ENCODE results near the gene MACF1. TPM values are rescaled to one million over a fixed set of nuclear protein-coding genes. Genes with fewer than 3 reads are reported as not detected.

Gene MACF1
- total RNA-seq, 4 donors from 2014 or later: 210 to 602 (median 573) TPM

DNA sequence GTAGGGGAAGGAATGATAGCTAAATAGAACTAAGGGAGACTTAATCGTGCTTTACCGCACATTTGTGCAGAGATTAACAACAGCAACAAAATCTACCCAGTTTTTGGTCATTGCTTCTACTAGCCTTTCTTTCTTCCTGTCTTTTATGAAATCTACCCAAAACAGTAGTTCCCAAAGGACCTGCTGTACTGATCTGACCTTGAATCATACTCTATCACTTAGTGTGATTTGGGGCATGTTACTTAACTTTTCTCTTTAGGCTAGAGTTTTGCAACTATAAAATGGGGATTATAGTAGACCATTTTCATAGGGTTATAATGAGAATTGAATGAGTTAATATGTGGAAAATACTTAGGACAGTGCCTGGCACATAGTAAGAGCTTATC is 30.5 kb upstream of the MACF1 start:
- no peak for TF ChIP-seq POLR2A (IDR thresholded peaks at IDR 0.05)
- TF ChIP-seq, protein P1, sequence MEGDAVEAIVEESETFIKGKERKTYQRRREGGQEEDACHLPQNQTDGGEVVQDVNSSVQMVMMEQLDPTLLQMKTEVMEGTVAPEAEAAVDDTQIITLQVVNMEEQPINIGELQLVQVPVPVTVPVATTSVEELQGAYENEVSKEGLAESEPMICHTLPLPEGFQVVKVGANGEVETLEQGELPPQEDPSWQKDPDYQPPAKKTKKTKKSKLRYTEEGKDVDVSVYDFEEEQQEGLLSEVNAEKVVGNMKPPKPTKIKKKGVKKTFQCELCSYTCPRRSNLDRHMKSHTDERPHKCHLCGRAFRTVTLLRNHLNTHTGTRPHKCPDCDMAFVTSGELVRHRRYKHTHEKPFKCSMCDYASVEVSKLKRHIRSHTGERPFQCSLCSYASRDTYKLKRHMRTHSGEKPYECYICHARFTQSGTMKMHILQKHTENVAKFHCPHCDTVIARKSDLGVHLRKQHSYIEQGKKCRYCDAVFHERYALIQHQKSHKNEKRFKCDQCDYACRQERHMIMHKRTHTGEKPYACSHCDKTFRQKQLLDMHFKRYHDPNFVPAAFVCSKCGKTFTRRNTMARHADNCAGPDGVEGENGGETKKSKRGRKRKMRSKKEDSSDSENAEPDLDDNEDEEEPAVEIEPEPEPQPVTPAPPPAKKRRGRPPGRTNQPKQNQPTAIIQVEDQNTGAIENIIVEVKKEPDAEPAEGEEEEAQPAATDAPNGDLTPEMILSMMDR (IDR thresholded peaks at IDR 0.05): no peak
- H3K27me3 ChIP-seq: no peaks in the 10 kb centered on the region
- peaks cover 14 to 28% of the 10 kb centered on the region in 2 donors for H3K4me1 ChIP-seq
- H3K36me3 ChIP-seq: no peaks in the 10 kb centered on the region
- H3K9me3 ChIP-seq: no peaks in the 10 kb centered on the region
- no peak for DNase-seq
- H3K4me3 ChIP-seq: no peak overlapping the region
- H3K27ac ChIP-seq: peak overlapping the region; percentile 67 to 85
- intact Hi-C loops (cut with DNase I; ENCODE audit: low total_unique reads): no loop called here

DNA sequence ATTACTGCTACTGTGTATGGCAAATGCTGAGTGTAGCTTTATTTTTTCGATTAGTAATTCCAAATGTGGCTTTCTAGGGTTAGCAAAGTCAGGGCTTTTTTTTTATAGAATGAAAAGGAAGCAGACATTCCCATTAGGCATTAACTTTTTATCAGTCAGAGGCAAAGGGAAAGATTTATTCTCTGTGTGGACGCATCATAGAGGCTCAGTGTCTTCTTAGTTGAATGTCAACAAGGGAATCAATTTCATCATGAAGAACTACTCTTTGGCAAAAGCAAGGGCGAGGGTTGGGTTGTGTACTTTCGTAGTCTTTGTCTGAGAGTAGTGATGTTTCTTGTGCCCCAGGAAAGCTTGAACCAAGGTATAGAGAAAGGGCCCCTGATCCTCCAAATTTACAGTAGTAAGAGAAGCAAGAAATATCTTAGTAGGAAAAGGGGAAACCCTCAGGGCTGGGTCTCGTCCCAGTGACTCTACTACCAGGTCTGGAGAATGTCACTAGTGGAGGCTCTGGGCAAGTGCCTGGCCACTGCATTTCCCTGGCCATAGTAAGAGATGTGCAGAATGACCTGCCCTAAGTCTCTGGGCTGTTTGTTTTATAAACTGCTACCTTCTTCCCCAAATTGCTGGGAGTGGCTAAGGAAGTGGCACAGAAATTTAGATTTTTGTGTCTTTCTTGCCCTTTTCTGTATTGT is 30.0 kb upstream of the MACF1 start:
- no peaks in the 10 kb centered on the region for H3K9me3 ChIP-seq
- peaks cover 14 to 28% of the 10 kb centered on the region in 2 donors for H3K4me1 ChIP-seq
- H3K27me3 ChIP-seq: no peaks in the 10 kb centered on the region
- intact Hi-C loops (cut with DNase I; ENCODE audit: low total_unique reads): no loop called here
- no peak for DNase-seq
- H3K4me3 ChIP-seq: no peak overlapping the region
- no peaks in the 10 kb centered on the region for H3K36me3 ChIP-seq
- TF ChIP-seq, protein P1 (IDR thresholded peaks at IDR 0.05): no peak
- no peak for TF ChIP-seq POLR2A (IDR thresholded peaks at IDR 0.05)
- H3K27ac ChIP-seq: peak overlapping the region; percentile 67 to 85

DNA sequence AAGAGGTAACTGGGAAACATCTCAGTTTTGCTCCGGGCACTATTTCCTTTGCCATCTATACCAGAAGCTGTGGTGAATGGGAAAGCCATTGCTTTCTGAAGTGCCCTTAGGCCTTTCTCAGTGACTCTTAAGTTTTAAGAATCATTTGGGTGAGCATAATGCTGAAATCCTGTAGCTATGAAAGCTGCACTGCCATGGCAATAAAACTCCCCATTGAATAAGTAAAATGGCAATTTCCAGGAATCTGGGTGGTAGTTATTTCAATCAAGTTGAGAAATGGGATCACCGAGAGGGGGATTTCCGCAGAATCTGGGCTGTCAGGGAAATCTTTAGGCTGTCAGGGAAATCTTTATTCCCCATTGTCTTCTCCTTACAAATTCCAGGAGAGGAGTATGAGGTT is 26.8 kb upstream of the MACF1 start:
- Histone ChIP-seq H3K4me3 (no peak overlapping the region), H3K9me3 (no peaks in the 10 kb centered on the region), H3K27me3 (no peaks in the 10 kb centered on the region), H3K4me1 (peaks cover 10 to 19% of the 10 kb centered on the region in 2 donors), H3K36me3 (no peaks in the 10 kb centered on the region), H3K27ac (peak overlapping the region; percentile 4 to 75)
- no peak for DNase-seq
- no peak for TF ChIP-seq POLR2A (IDR thresholded peaks at IDR 0.05)
- TF ChIP-seq, protein P1 (IDR thresholded peaks at IDR 0.05): no peak
- intact Hi-C loops (cut with DNase I; ENCODE audit: low total_unique reads): no loop called here

DNA sequence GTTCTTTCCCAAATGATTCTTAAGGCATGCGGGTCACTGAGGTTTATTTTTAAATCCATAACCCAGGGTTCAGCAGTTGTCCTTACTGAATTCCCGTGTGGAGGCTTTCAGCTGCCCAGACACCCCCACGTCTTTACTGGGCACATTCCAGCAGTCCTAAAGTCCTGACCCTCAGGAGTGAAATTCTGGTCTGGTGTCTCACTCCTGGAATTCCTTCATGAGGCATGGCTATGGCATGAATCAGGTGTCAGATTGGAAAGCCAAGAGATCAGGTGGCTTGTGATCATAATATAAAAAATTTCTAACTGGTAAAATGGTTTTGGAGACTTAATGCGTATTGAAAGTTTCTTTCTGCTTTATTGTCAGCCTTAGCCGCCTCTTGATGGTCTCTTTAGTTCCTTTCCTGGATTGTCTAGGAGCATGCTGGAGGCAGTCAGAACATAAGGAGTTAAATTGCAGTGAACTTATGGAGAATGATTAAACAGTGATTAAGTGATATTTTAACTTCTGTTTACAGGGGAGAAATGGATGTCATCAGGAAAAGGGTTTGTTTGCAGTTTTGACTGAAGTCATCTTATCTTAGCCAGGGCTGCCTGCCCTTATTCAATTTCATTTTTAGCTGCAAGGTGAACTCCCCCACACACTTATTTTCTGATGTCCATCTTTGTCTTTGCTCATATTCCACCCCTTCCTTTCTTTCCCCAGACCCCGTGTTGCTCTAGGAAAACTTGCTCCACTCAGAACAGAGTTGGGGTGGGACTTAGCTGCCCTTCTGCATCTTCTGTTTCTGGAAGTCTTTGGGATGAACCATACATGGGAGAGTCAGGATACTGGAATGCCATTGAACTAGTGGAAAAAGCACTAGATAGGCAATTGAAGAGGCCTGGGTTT is 25.7 kb upstream of the MACF1 start:
- TF ChIP-seq, protein P1 (IDR thresholded peaks at IDR 0.05): no peak
- TF ChIP-seq POLR2A (IDR thresholded peaks at IDR 0.05): no peak
- Histone ChIP-seq H3K27ac (peak overlapping the region; percentile 61 to 75), H3K36me3 (no peaks in the 10 kb centered on the region), H3K4me3 (no peak overlapping the region), H3K9me3 (no peaks in the 10 kb centered on the region), H3K27me3 (no peaks in the 10 kb centered on the region), H3K4me1 (peaks cover 10 to 15% of the 10 kb centered on the region in 2 donors)
- intact Hi-C loops (cut with DNase I; ENCODE audit: low total_unique reads): no loop called here
- peak; percentile 39 to 43 for DNase-seq

DNA sequence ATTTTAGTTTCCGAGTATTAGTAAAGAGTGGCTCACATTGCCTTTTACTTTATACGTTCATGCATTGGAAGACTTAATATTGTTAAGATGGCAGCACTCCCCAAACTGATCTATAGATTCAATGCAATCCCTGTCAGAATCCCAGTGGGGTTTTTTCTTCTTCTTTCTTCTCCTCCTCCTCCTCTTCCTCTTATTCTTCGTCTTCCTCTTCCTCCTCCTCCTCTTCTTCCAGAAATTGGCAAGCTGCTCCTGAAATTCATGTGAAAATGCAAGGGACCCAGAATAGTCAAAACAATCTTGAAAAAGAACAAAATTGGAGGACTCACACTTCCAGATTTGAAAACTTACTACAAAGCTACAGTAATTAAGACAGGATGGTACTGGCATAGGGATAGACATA is 23.2 kb upstream of the MACF1 start:
- no peaks in the 10 kb centered on the region for H3K9me3 ChIP-seq
- no peaks in the 10 kb centered on the region for H3K27me3 ChIP-seq
- TF ChIP-seq, protein P1 (IDR thresholded peaks at IDR 0.05): no peak
- TF ChIP-seq POLR2A (IDR thresholded peaks at IDR 0.05): no peak
- intact Hi-C loops (cut with DNase I; ENCODE audit: low total_unique reads): no loop called here
- no peak for DNase-seq
- no peak overlapping the region for H3K4me3 ChIP-seq
- H3K36me3 ChIP-seq: no peaks in the 10 kb centered on the region
- H3K27ac ChIP-seq: no peak overlapping the region
- H3K4me1 ChIP-seq: peaks cover 0 to 4% of the 10 kb centered on the region in 2 donors

Measured in uterus (tissue), 4 donors.